Vagina (tissue), 2 donors: ENCODE measurements around the gene CAP1.
"Not testable (repeated sequence)": the region's sequence is repeated elsewhere in the genome, so short reads cannot be mapped to it uniquely, and the experiment has no call there.

Experiments
- CTCF ChIP-seq, 3 experiments: fragments of 450-650 bp in 2 of 3; fragments of 200-600 bp in 1 of 3; sonication (generic) in 1 of 3; IDR thresholded peaks; one replicate each; pipeline ENCODE4 v1.5.1; 2017 to 2019; ENCODE audit warnings: antibody characterized with exemption in 3 of 3, mild to moderate bottlenecking in 2 of 3, moderate library complexity in 2 of 3
- POLR2A ChIP-seq, 2 donors: fragments of 450-650 bp; IDR thresholded peaks; one replicate each; pipeline ENCODE4 v1.6.1; 2017; ENCODE audit warnings: antibody characterized with exemption in 2 of 2, mild to moderate bottlenecking in 2 of 2, moderate library complexity in 2 of 2

GRCh38 chr1:40084750-40085149, 44.2 kb downstream of the CAP1 start:
- TF ChIP-seq CTCF (IDR thresholded peaks at IDR 0.05), result peak in 1 of 3 experiments; percentile 33
- TF ChIP-seq POLR2A (IDR thresholded peaks at IDR 0.05), result not testable (repeated sequence)
